Keratinocyte (primary cell): ENCODE measurements around the gene MTA2. TPM values are rescaled to one million over a fixed set of nuclear protein-coding genes. Genes with fewer than 3 reads are reported as not detected.
A peak's percentile ranks its signal among the peaks of the same experiment; 100 is the strongest.

Source experiments
- DNase-seq: peaks from one replicate; pipeline ENCODE4 v3.0.0-alpha.2; 2011; ENCODE audit warnings: low read depth, missing footprints, low spot score
- FAIRE-seq: peaks from 2 replicates; lab custom pipeline; 2011; peaks lifted over from hg19 to GRCh38; lab: Jason Lieb, UNC
- H2AFZ ChIP-seq: 2 replicates; pipeline ENCODE4 v1.6.0; 2012; ENCODE audit warnings: low read length, control low read depth, inconsistent platforms; ENCODE audit not compliant: control insufficient read depth
- H3K27ac ChIP-seq: 2 replicates; pipeline ENCODE4 v1.5.1; 2011; ENCODE audit warnings: low read length; ENCODE audit not compliant: control insufficient read depth, insufficient read depth
- H3K27me3 ChIP-seq: 3 replicates; pipeline ENCODE4 v1.6.0; 2011; ENCODE audit warnings: low read length; ENCODE audit not compliant: control insufficient read depth, insufficient read depth; ENCODE audit errors: extremely low read depth
- H3K36me3 ChIP-seq, 2 experiments: 2 replicates in 1 of 2; 3 replicates in 1 of 2; pipeline ENCODE4 v1.5.1; 2011; ENCODE audit warnings: low read length in 2 of 2, mild to moderate bottlenecking in 1 of 2; ENCODE audit not compliant: control insufficient read depth in 2 of 2, insufficient read depth in 2 of 2; ENCODE audit errors: extremely low read depth in 1 of 2
- H3K4me1 ChIP-seq: 3 replicates; pipeline ENCODE4 v1.5.1; 2011; ENCODE audit warnings: low read length; ENCODE audit not compliant: control insufficient read depth, insufficient read depth; ENCODE audit errors: extremely low read depth
- H3K4me2 ChIP-seq: 3 replicates; pipeline ENCODE4 v1.6.0; 2011; ENCODE audit warnings: low read depth, low read length; ENCODE audit not compliant: control insufficient read depth, insufficient read depth; ENCODE audit errors: extremely low read depth
- H3K4me3 ChIP-seq, 3 experiments: fragments of 200-600 bp in 1 of 3; sonication (generic) in 1 of 3; 2 replicates in 2 of 3; 3 replicates in 1 of 3; pipeline ENCODE4 v1.5.1; 2011 to 2016; ENCODE audit warnings: low read length in 3 of 3, mild to moderate bottlenecking in 3 of 3, control low read depth in 2 of 3, inconsistent platforms in 1 of 3, low read depth in 1 of 3, mixed read lengths in 1 of 3, mixed run types in 1 of 3, moderate library complexity in 1 of 3; ENCODE audit not compliant: control insufficient read depth in 2 of 3, insufficient read depth in 2 of 3; ENCODE audit errors: extremely low read depth in 1 of 3
- H3K79me2 ChIP-seq: 2 replicates; pipeline ENCODE4 v1.6.0; 2012; ENCODE audit warnings: low read length; ENCODE audit not compliant: control insufficient read depth, insufficient read depth
- H3K9ac ChIP-seq: 3 replicates; pipeline ENCODE4 v1.6.0; 2011; ENCODE audit warnings: low read length; ENCODE audit not compliant: control insufficient read depth, insufficient read depth; ENCODE audit errors: extremely low read depth
- H3K9me1 ChIP-seq: 3 replicates; pipeline ENCODE4 v1.6.0; 2011; ENCODE audit warnings: low read length; ENCODE audit not compliant: control insufficient read depth, insufficient read depth; ENCODE audit errors: extremely low read depth
- H3K9me3 ChIP-seq: 2 replicates; pipeline ENCODE4 v1.5.1; 2012; ENCODE audit warnings: low read depth, low read length; ENCODE audit not compliant: control insufficient read depth
- H4K20me1 ChIP-seq: 3 replicates; pipeline ENCODE4 v1.6.0; 2011; ENCODE audit warnings: low read length; ENCODE audit not compliant: control insufficient read depth, insufficient read depth; ENCODE audit errors: extremely low read depth
- CTCF ChIP-seq, 3 experiments: IDR thresholded peaks in 1 of 3; conservative IDR thresholded peaks in 1 of 3; optimal IDR thresholded peaks in 1 of 3; 2 replicates in 2 of 3; 3 replicates in 1 of 3; pipeline versions ENCODE3 to v1.5.1; 2011; ENCODE audit warnings: low read length in 3 of 3, mild to moderate bottlenecking in 3 of 3, moderate library complexity in 2 of 3, control low read depth in 1 of 3, inconsistent platforms in 1 of 3; ENCODE audit not compliant: insufficient read depth in 2 of 3; ENCODE audit errors: extremely low read depth in 1 of 3
- EZH2 ChIP-seq: IDR thresholded peaks from one replicate; pipeline ENCODE4 v1.6.1; 2012; ENCODE audit warnings: inconsistent platforms, mild to moderate bottlenecking, low read length, moderate library complexity
- dilution Hi-C: fragments of 300-500 bp; cut with MboI; formaldehyde crosslinking; loops from one replicate; pipeline ENCODE4 v1.7.0; 2020; ENCODE audit warnings: low sequenced_read_pairs; ENCODE audit not compliant: extremely low pct_ligation_motif_present
- polyA plus RNA-seq, 5 experiments: library from polyadenylated mRNA; depleted of rRNA in 3 of 5; stranded (reverse) in 3 of 5; stranded (forward) in 1 of 5; unstranded in 1 of 5; fragments of >200 nt; gene quantifications; 1 replicate in 1 of 5; 2 replicates in 3 of 5; 3 replicates in 1 of 5; pipeline versions ENCODE4 v1.2.1 to v1.2.3, GENCODE V29; 2011 to 2012; ENCODE audit warnings: missing spikeins in 2 of 5, low read depth in 1 of 5, low replicate concordance in 1 of 5
- small RNA-seq, 3 experiments: library from RNA; depleted of rRNA; stranded (forward); fragments of <200 nt; gene quantifications; one replicate each; pipeline ENCODE3, GENCODE V24; 2012; ENCODE audit warnings: low read depth in 3 of 3, low replicate concordance in 1 of 3; ENCODE audit not compliant: insufficient read length in 3 of 3

The MTA2 gene
- polyA plus RNA-seq, 1 donor (not counting 4 experiments of a cell fraction or from before 2014, with no cell fraction given): 39.7 TPM

- Histone ChIP-seq H3K4me3 (peak overlapping the region; percentile 86 to 100 (median 89)), H3K27ac (peak overlapping the region; percentile 94), H3K4me1 (peaks cover 59% of the 10 kb centered on the region), H3K9me3 (no peaks in the 10 kb centered on the region), H4K20me1 (peaks cover 39% of the 10 kb centered on the region), H3K36me3 (peaks cover 13 to 30% of the 10 kb centered on the region in 2 experiments), H2AFZ (no peak overlapping the region), H3K9me1 (peaks cover 6% of the 10 kb centered on the region), H3K79me2 (peaks cover 76% of the 10 kb centered on the region), H3K27me3 (no peaks in the 10 kb centered on the region), H3K4me2 (peak overlapping the region; percentile 98), H3K9ac (peak overlapping the region; percentile 93)
- dilution Hi-C loops: no loop called here
- TF ChIP-seq CTCF (optimal IDR thresholded peaks at IDR 0.05 in 1 of 3, IDR thresholded peaks at IDR 0.05 in 1 of 3, conservative IDR thresholded peaks at IDR 0.05 in 1 of 3; ENCODE audit: extremely low read depth in 1 of 3, insufficient read depth in 2 of 3, low read length in 3 of 3): no peak
- no peak for TF ChIP-seq EZH2
- DNase-seq (no peak), FAIRE-seq (no peak)
Measured at GRCh38 chr11:62543680-62544444, 57.8 kb downstream of the MTA2 start.

Small RNA genes within 50 kb of the gene (small RNA-seq; reads per million reads assigned to genes)
- gene AP001458.1 (0 reads per million in 3 experiments), gene EEF1G (0 reads per million in 3 experiments), gene MIR6747 (0 reads per million in 3 experiments)

Other genes with a start within 250 kb of the MTA2 start
- not detected in 3 replicates for gene SCGB1A1, start 182.8 kb downstream of the MTA2 start, polyA plus RNA-seq
- gene AHNAK, start 55.1 kb downstream of the MTA2 start, polyA plus RNA-seq: 195 to 220 TPM (median 207 TPM) in 3 replicates
- gene EEF1G, start 28.0 kb downstream of the MTA2 start, polyA plus RNA-seq: 1,553 to 1,943 TPM (median 1,735 TPM) in 3 replicates
- gene TUT1, start 10.3 kb downstream of the MTA2 start, polyA plus RNA-seq: 10.1 to 12.3 TPM (median 10.5 TPM) in 3 replicates
- 13.6 to 15.1 TPM (median 13.6 TPM) in 3 replicates for gene EML3, start 10.9 kb upstream of the MTA2 start, polyA plus RNA-seq
- gene ROM1, start 11.4 kb upstream of the MTA2 start, polyA plus RNA-seq: 1.0 to 1.9 TPM (median 1.5 TPM) in 3 replicates
- gene B3GAT3, start 20.1 kb upstream of the MTA2 start, polyA plus RNA-seq: 15.1 to 28.2 TPM (median 17.7 TPM) in 3 replicates
- 153 to 211 TPM (median 176 TPM) in 3 replicates for gene GANAB, start 44.7 kb upstream of the MTA2 start, polyA plus RNA-seq
- gene INTS5, start 51.4 kb upstream of the MTA2 start, polyA plus RNA-seq: 7.7 to 21.1 TPM (median 8.0 TPM) in 3 replicates
- gene C11orf98, start 63.3 kb upstream of the MTA2 start, polyA plus RNA-seq: 58.9 to 81.5 TPM (median 76.5 TPM) in 3 replicates
- gene CSKMT, start 63.4 kb upstream of the MTA2 start, polyA plus RNA-seq: 4.0 to 4.5 TPM (median 4.2 TPM) in 3 replicates
- 8.3 to 11.7 TPM (median 8.6 TPM) in 3 replicates for gene UQCC3, start 69.8 kb upstream of the MTA2 start, polyA plus RNA-seq
- 3.8 to 5.3 TPM (median 4.9 TPM) in 3 replicates for gene LBHD1, start 70.4 kb upstream of the MTA2 start, polyA plus RNA-seq
- 45.9 to 72.5 TPM (median 58.5 TPM) in 3 replicates for gene UBXN1, start 77.2 kb upstream of the MTA2 start, polyA plus RNA-seq
- gene LRRN4CL, start 87.7 kb upstream of the MTA2 start, polyA plus RNA-seq: 0.08 TPM in 3 replicates
- gene BSCL2, start 105.6 kb upstream of the MTA2 start, polyA plus RNA-seq: 21.9 to 50.5 TPM (median 38.6 TPM) in 3 replicates
- not detected in 3 replicates for gene GNG3, start 105.8 kb upstream of the MTA2 start, polyA plus RNA-seq
- 17.2 to 29.0 TPM (median 20.3 TPM) in 3 replicates for gene HNRNPUL2, start 125.6 kb upstream of the MTA2 start, polyA plus RNA-seq
- 14.7 to 26.1 TPM (median 23.8 TPM) in 3 replicates for gene TTC9C, start 126.6 kb upstream of the MTA2 start, polyA plus RNA-seq
- 3.4 to 7.2 TPM (median 4.0 TPM) in 3 replicates for gene ZBTB3, start 152.3 kb upstream of the MTA2 start, polyA plus RNA-seq
- 145 to 166 TPM (median 151 TPM) in 3 replicates for gene POLR2G, start 159.7 kb upstream of the MTA2 start, polyA plus RNA-seq
- 14.7 to 16.1 TPM (median 14.8 TPM) in 3 replicates for gene TAF6L, start 169.5 kb upstream of the MTA2 start, polyA plus RNA-seq
- gene TMEM179B, start 185.5 kb upstream of the MTA2 start, polyA plus RNA-seq: 35.4 to 76.4 TPM (median 38.6 TPM) in 3 replicates
- gene TMEM223, start 190.1 kb upstream of the MTA2 start, polyA plus RNA-seq: 11.0 to 15.6 TPM (median 11.8 TPM) in 3 replicates
- 22.8 to 51.2 TPM (median 25.3 TPM) in 3 replicates for gene NXF1, start 203.6 kb upstream of the MTA2 start, polyA plus RNA-seq
- gene STX5, start 230.2 kb upstream of the MTA2 start, polyA plus RNA-seq: 20.4 to 30.4 TPM (median 25.6 TPM) in 3 replicates
- gene TEX54, start 231.0 kb upstream of the MTA2 start, polyA plus RNA-seq: not detected in 3 replicates
- gene WDR74, start 237.7 kb upstream of the MTA2 start, polyA plus RNA-seq: 44.5 to 48.1 TPM (median 47.7 TPM) in 3 replicates